ENCODE data around the gene STRN3.
"Not testable (repeated sequence)": the region's sequence is repeated elsewhere in the genome, so short reads cannot be mapped to it uniquely, and the experiment has no call there.

STRN3 gene

DNA sequence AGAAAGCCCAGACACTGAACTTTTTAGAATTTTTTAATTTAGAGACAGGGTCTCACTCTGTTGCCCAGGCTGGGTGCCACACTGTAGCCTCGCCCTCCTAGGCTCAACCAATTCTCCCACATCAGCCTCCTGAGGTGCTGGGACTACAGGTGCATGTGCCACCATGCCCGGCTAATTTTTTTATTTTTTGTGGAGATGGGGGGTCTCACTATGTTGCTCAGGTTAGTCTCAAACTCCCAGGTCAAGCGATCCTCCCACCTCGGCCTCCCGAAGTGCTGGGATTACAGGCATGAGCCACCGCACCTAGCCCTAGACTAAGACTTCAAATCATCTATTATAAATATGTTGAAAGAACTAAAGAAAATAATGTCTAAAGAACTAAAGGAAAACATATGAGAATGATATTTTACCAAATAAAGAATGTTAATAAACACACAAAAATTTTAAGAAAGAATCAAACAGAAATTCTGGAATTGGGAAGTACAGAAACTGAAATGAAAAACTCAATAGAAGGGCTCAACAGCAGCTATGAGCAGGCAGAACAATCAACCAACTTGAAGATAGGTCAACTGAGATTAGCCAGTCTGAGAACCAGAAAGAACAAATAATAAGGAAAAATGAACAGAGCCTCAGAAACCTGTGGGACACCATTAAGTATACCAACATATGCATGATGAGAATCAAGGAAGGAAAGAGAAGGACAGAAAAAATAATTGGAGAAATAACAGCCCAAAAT is 27.0 kb downstream of the STRN3 start:
- H3K27me3 Mint-ChIP-seq: no peaks in the 10 kb centered on the region
- no peak overlapping the region for H3K27ac Mint-ChIP-seq
- peaks cover 52% of the 10 kb centered on the region for H3K4me1 Mint-ChIP-seq (ENCODE audit: low read depth)
- H3K4me3 Mint-ChIP-seq: no peak overlapping the region
- no peaks in the 10 kb centered on the region for H3K9me3 Mint-ChIP-seq
- no peak for DNase-seq
- H3K36me3 Mint-ChIP-seq (ENCODE audit: low read depth): peaks cover 67% of the 10 kb centered on the region

- Mint-ChIP-seq H3K36me3 (ENCODE audit: low read depth) (peaks cover 62% of the 10 kb centered on the region), H3K27me3 (no peaks in the 10 kb centered on the region), H3K27ac (no peak overlapping the region), H3K9me3 (no peaks in the 10 kb centered on the region), H3K4me1 (ENCODE audit: low read depth) (peaks cover 53% of the 10 kb centered on the region), H3K4me3 (no peak overlapping the region)
- DNase-seq: no peak
These were observed 28.0 kb downstream of the STRN3 start for GRCh38 chr14:30998100-30998706.

DNA sequence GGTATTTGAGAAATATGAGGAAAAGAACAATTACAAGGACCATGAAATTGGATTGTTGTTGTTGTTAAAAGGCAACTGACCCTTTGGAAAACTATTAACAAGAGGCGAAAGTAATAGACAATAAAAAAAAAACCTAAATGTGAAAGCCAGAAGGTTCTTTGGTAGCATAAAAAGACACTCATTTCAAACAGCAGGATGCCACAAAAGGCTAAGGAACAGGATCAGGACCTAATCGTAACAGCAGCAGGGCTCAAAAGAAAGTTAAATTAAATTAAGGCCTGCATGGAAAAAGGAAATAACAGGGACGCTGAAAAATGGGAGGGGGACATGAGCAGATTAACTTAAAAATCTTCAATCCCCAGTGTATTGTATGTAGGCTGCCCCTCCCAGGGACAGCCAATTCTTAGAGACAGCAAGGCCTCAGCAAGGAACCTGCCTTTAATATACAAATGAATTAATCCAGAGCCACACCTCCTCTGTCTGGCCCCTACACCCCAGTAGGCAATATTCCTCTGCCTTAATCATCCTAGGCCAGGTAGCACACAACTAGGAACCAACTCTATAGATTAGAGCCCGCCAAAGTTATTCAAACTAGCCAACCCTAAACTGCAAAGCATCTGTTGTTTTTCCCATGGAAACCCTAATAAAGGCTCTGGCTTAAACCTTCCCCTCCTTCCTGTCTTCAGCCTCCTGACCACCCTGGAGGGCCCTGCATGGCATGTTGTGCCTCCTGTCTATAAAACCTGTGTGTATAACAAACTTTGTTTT is 29.1 kb downstream of the STRN3 start:
- Mint-ChIP-seq H3K9me3 (no peaks in the 10 kb centered on the region), H3K27me3 (no peaks in the 10 kb centered on the region), H3K36me3 (ENCODE audit: low read depth) (peaks cover 54% of the 10 kb centered on the region), H3K27ac (no peak overlapping the region), H3K4me3 (no peak overlapping the region), H3K4me1 (ENCODE audit: low read depth) (peaks cover 58% of the 10 kb centered on the region)
- DNase-seq: no peak

DNA sequence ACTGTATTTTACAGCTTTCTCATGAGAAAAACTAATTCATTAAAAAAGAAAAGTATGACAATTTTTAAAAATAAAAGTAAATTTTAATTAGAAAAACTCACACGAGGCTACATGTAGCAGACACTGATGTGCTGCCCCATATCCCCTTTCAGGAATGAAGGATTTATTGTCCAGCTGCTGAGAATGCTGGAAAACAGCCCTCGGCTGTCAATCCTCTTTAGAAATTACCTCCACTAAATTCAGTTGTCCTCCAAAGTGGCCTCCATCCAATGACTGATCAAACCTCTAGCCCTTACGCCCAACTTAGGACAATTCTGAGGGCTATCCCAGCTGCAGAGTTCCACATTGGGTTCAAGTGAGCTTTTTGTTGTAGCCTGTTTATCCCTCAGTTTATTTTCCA is 30.5 kb downstream of the STRN3 start:
- H3K4me3 Mint-ChIP-seq: no peak overlapping the region
- H3K4me1 Mint-ChIP-seq (ENCODE audit: low read depth): peaks cover 59% of the 10 kb centered on the region
- DNase-seq: no peak
- no peaks in the 10 kb centered on the region for H3K9me3 Mint-ChIP-seq
- no peaks in the 10 kb centered on the region for H3K27me3 Mint-ChIP-seq
- peak overlapping the region; percentile 72 for H3K27ac Mint-ChIP-seq
- H3K36me3 Mint-ChIP-seq (ENCODE audit: low read depth): peaks cover 46% of the 10 kb centered on the region

- H3K27me3 Mint-ChIP-seq: no peaks in the 10 kb centered on the region
- no peak for DNase-seq
- peaks cover 44% of the 10 kb centered on the region for H3K36me3 Mint-ChIP-seq (ENCODE audit: low read depth)
- peaks cover 59% of the 10 kb centered on the region for H3K4me1 Mint-ChIP-seq (ENCODE audit: low read depth)
- H3K27ac Mint-ChIP-seq: peak overlapping the region; percentile 91
- H3K9me3 Mint-ChIP-seq: no peaks in the 10 kb centered on the region
- H3K4me3 Mint-ChIP-seq: peak overlapping the region; percentile 4
These were observed 31.2 kb downstream of the STRN3 start for GRCh38 chr14:30994681-30995620.

- peaks cover 27% of the 10 kb centered on the region for H3K36me3 Mint-ChIP-seq (ENCODE audit: low read depth)
- no peak for DNase-seq
- H3K9me3 Mint-ChIP-seq: no peaks in the 10 kb centered on the region
- no peak overlapping the region for H3K4me3 Mint-ChIP-seq
- peaks cover 68% of the 10 kb centered on the region for H3K4me1 Mint-ChIP-seq (ENCODE audit: low read depth)
- no peaks in the 10 kb centered on the region for H3K27me3 Mint-ChIP-seq
- H3K27ac Mint-ChIP-seq: no peak overlapping the region
These were observed 33.1 kb downstream of the STRN3 start for GRCh38 chr14:30993071-30993470.

DNA sequence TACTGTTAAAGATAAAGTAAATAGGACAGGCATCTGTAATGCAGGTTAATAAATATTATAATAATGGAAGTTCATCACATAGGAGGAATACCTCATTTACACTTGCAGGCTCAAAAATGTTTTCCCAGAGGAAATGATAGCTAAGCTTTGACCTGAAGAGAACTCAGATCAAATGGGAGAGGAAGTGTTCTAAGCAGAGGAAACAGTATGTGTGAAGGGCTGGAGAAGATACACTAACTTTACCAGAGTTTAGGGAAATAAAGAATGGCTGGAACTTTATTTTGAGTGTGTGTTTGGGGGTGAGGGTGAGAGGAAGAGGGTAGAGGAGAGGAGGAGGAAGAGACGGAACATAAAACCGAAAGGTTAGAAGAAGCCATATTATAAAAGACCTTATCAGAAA is 34.8 kb downstream of the STRN3 start:
- no peaks in the 10 kb centered on the region for H3K9me3 Mint-ChIP-seq
- H3K4me3 Mint-ChIP-seq: no peak overlapping the region
- no peaks in the 10 kb centered on the region for H3K27me3 Mint-ChIP-seq
- no peak overlapping the region for H3K27ac Mint-ChIP-seq
- H3K36me3 Mint-ChIP-seq (ENCODE audit: low read depth): peaks cover 14% of the 10 kb centered on the region
- DNase-seq: no peak
- peaks cover 60% of the 10 kb centered on the region for H3K4me1 Mint-ChIP-seq (ENCODE audit: low read depth)

- no peak for DNase-seq
- Mint-ChIP-seq H3K27me3 (no peaks in the 10 kb centered on the region), H3K4me1 (ENCODE audit: low read depth) (peaks cover 57% of the 10 kb centered on the region), H3K27ac (peak overlapping the region; percentile 33), H3K4me3 (no peak overlapping the region), H3K9me3 (no peaks in the 10 kb centered on the region), H3K36me3 (ENCODE audit: low read depth) (peaks cover 14% of the 10 kb centered on the region)
These were observed 35.4 kb downstream of the STRN3 start for GRCh38 chr14:30990770-30991169.

- Mint-ChIP-seq H3K4me3 (no peak overlapping the region), H3K27ac (no peak overlapping the region), H3K4me1 (ENCODE audit: low read depth) (peaks cover 47% of the 10 kb centered on the region), H3K9me3 (no peaks in the 10 kb centered on the region), H3K27me3 (no peaks in the 10 kb centered on the region), H3K36me3 (ENCODE audit: low read depth) (peaks cover 13% of the 10 kb centered on the region)
- no peak for DNase-seq
These were observed 37.7 kb downstream of the STRN3 start for GRCh38 chr14:30988509-30988908.

- no peaks in the 10 kb centered on the region for H3K9me3 Mint-ChIP-seq
- DNase-seq: no peak
- peaks cover 29% of the 10 kb centered on the region for H3K4me1 Mint-ChIP-seq (ENCODE audit: low read depth)
- no peak overlapping the region for H3K4me3 Mint-ChIP-seq
- H3K36me3 Mint-ChIP-seq (ENCODE audit: low read depth): peaks cover 10% of the 10 kb centered on the region
- H3K27me3 Mint-ChIP-seq: no peaks in the 10 kb centered on the region
- peak overlapping the region; percentile 12 for H3K27ac Mint-ChIP-seq
These were observed 40.4 kb downstream of the STRN3 start for GRCh38 chr14:30985796-30986195.

- H3K4me3 Mint-ChIP-seq: no peak overlapping the region
- peaks cover 4% of the 10 kb centered on the region for H3K36me3 Mint-ChIP-seq (ENCODE audit: low read depth)
- H3K9me3 Mint-ChIP-seq: no peaks in the 10 kb centered on the region
- no peaks in the 10 kb centered on the region for H3K27me3 Mint-ChIP-seq
- H3K4me1 Mint-ChIP-seq (ENCODE audit: low read depth): peaks cover 19% of the 10 kb centered on the region
- H3K27ac Mint-ChIP-seq: no peak overlapping the region
- no peak for DNase-seq
These were observed 42.3 kb downstream of the STRN3 start for GRCh38 chr14:30983858-30984257.

GRCh38 chr14:30982533-30982932 is 43.6 kb downstream of the STRN3 start:
- no peak overlapping the region for H3K27ac Mint-ChIP-seq
- no peak overlapping the region for H3K4me3 Mint-ChIP-seq
- peaks cover 4% of the 10 kb centered on the region for H3K36me3 Mint-ChIP-seq (ENCODE audit: low read depth)
- H3K27me3 Mint-ChIP-seq: no peaks in the 10 kb centered on the region
- no peak for DNase-seq
- peaks cover 20% of the 10 kb centered on the region for H3K4me1 Mint-ChIP-seq (ENCODE audit: low read depth)
- H3K9me3 Mint-ChIP-seq: no peaks in the 10 kb centered on the region

- Mint-ChIP-seq H3K4me1 (ENCODE audit: low read depth) (peaks cover 19% of the 10 kb centered on the region), H3K4me3 (no peak overlapping the region), H3K27me3 (no peaks in the 10 kb centered on the region), H3K9me3 (no peaks in the 10 kb centered on the region), H3K36me3 (ENCODE audit: low read depth) (peaks cover 10% of the 10 kb centered on the region), H3K27ac (peak overlapping the region; percentile 16)
- no peak for DNase-seq
These were observed 45.2 kb downstream of the STRN3 start for GRCh38 chr14:30980980-30981379.

DNA sequence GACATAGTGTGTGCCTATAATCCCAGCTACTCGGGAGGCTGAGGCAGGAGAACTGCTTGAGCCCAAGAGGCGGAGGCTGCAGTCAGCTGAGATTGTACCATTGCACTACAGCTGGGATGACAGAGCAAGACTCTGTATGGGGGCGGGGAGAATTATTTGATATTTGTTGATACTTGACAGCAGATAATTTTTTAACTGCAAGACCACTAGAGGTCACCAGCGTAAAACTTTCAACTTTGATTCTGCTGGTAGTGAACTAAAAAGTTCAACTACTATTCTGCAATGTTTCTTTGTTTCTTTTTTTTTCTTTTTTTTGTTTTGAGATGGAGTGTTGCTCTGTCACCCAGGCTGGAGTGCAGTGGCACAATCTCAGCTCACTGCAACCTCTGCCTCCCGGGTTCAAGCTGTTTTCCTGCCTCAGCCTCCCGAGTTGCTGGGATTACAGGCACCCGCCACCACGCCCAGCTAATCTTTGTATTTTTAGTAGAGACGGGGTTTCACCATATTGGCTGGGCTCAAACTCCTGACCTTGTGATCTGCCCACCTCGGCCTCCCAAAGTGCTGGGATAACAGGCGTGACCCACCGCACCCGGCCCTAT is 46.0 kb downstream of the STRN3 start:
- H3K4me1 Mint-ChIP-seq (ENCODE audit: low read depth): peaks cover 22% of the 10 kb centered on the region
- not testable (repeated sequence) for H3K4me3 Mint-ChIP-seq; H3K27me3 Mint-ChIP-seq; H3K27ac Mint-ChIP-seq; H3K9me3 Mint-ChIP-seq; H3K36me3 Mint-ChIP-seq (ENCODE audit: low read depth)
- peak; percentile 34 for DNase-seq

Data from activated T-cell treated with anti-CD3 and anti-CD28 coated beads, Interleukin-2, amount 50 U/mL, for 24 hours (primary cell).